NCI-H524 treated with DMSO at 0.1 percent for 48 hours (cell line): ENCODE data around the gene TOMM70.
"Not testable (repeated sequence)": the region's sequence is repeated elsewhere in the genome, so short reads cannot be mapped to it uniquely, and the experiment has no call there.

ENCODE experiments used
- DNase-seq: peaks from one replicate; lab custom pipeline; 2025; lab: John Stamatoyannopoulos, UW

TOMM70 gene

GRCh38 chr3:100400780-100401673, at the start of gene TOMM70, which contains the start of gene LNP1:
Gene TOMM70 (minus strand): TSS chr3:100401089. CDS start chr3:100400949, 140 bp downstream.
Gene LNP1 (plus strand): TSS chr3:100401539. CDS start chr3:100429730, 28,191 bp downstream.
- peak; percentile 99 for DNase-seq

- DNase-seq, result no peak
These were observed 48.3 kb upstream of the TOMM70 start for GRCh38 chr3:100449214-100449613.

GRCh38 chr3:100448079-100448478, 47.2 kb upstream of the TOMM70 start:
- DNase-seq, result no peak

- DNase-seq, result not testable (repeated sequence)
These were observed 46.2 kb upstream of the TOMM70 start for GRCh38 chr3:100447067-100447466.

GRCh38 chr3:100443690-100444089, 42.8 kb upstream of the TOMM70 start:
- no peak for DNase-seq

- no peak for DNase-seq
These were observed 40.0 kb upstream of the TOMM70 start for GRCh38 chr3:100440895-100441294.

GRCh38 chr3:100438623-100438974, 37.7 kb upstream of the TOMM70 start:
- DNase-seq, result no peak

GRCh38 chr3:100437721-100438622, 37.1 kb upstream of the TOMM70 start:
- DNase-seq, result peak; percentile 75

- no peak for DNase-seq
These were observed 36.1 kb upstream of the TOMM70 start for GRCh38 chr3:100436951-100437350.

- no peak for DNase-seq
These were observed 28.4 kb upstream of the TOMM70 start for GRCh38 chr3:100429187-100429716.

- no peak for DNase-seq
These were observed 26.8 kb upstream of the TOMM70 start for GRCh38 chr3:100427699-100428098.

GRCh38 chr3:100426067-100426682, 25.3 kb upstream of the TOMM70 start:
- no peak for DNase-seq

GRCh38 chr3:100425316-100425715, 24.4 kb upstream of the TOMM70 start:
- no peak for DNase-seq

GRCh38 chr3:100424261-100424660, 23.4 kb upstream of the TOMM70 start:
- no peak for DNase-seq

- no peak for DNase-seq
These were observed 22.7 kb upstream of the TOMM70 start for GRCh38 chr3:100423611-100424010.

GRCh38 chr3:100420885-100421284, 20.0 kb upstream of the TOMM70 start:
- no peak for DNase-seq

GRCh38 chr3:100419406-100419805, 18.5 kb upstream of the TOMM70 start:
- DNase-seq, result no peak

GRCh38 chr3:100416863-100417262, 16.0 kb upstream of the TOMM70 start:
- DNase-seq, result no peak

- DNase-seq, result no peak
These were observed 15.3 kb upstream of the TOMM70 start for GRCh38 chr3:100416176-100416575.

- DNase-seq, result no peak
These were observed 12.7 kb upstream of the TOMM70 start for GRCh38 chr3:100413613-100414012.

- DNase-seq, result no peak
These were observed 12.2 kb upstream of the TOMM70 start for GRCh38 chr3:100412912-100413590.
